ENCODE measurements around the gene PLCB1.

The PLCB1 gene

GRCh38 chr20:8200220-8200619 is 68.2 kb downstream of the PLCB1 start:
- H3K4me1 ChIP-seq = no peaks in the 10 kb centered on the region
- no peaks in the 10 kb centered on the region for H3K9me3 ChIP-seq
- H3K4me3 ChIP-seq = no peak overlapping the region
- DNase-seq = no peak
- no peaks in the 10 kb centered on the region for H3K27me3 ChIP-seq
- no peak overlapping the region for H3K27ac ChIP-seq
- intact Hi-C loops (cut with DNase I; ENCODE audit: low total_unique reads) = no loop called here
- no peak for TF ChIP-seq CTCF (IDR thresholded peaks at IDR 0.05)
- H3K36me3 ChIP-seq = no peaks in the 10 kb centered on the region

- Histone ChIP-seq H3K9me3 (no peaks in the 10 kb centered on the region), H3K4me3 (no peak overlapping the region), H3K27me3 (no peaks in the 10 kb centered on the region), H3K36me3 (no peaks in the 10 kb centered on the region), H3K4me1 (no peaks in the 10 kb centered on the region), H3K27ac (no peak overlapping the region)
- intact Hi-C loops (cut with DNase I; ENCODE audit: low total_unique reads) = no loop called here
- no peak for DNase-seq
- TF ChIP-seq CTCF (IDR thresholded peaks at IDR 0.05) = no peak
Observed at GRCh38 chr20:8203366-8203765, 71.3 kb downstream of the PLCB1 start.

GRCh38 chr20:8205996-8206395 is 73.9 kb downstream of the PLCB1 start:
- no peaks in the 10 kb centered on the region for H3K4me1 ChIP-seq
- H3K9me3 ChIP-seq = no peaks in the 10 kb centered on the region
- no peak for DNase-seq
- H3K27ac ChIP-seq = no peak overlapping the region
- H3K4me3 ChIP-seq = no peak overlapping the region
- H3K27me3 ChIP-seq = no peaks in the 10 kb centered on the region
- intact Hi-C loops (cut with DNase I; ENCODE audit: low total_unique reads) = loop anchor here (1.0 kb wide), 1 partner anchor 47 kb away; no protein-coding TSS in a partner anchor
- no peak for TF ChIP-seq CTCF (IDR thresholded peaks at IDR 0.05)
- no peaks in the 10 kb centered on the region for H3K36me3 ChIP-seq

GRCh38 chr20:8208226-8208625 is 76.2 kb downstream of the PLCB1 start:
- Histone ChIP-seq H3K4me3 (no peak overlapping the region), H3K9me3 (no peaks in the 10 kb centered on the region), H3K27ac (no peak overlapping the region), H3K27me3 (no peaks in the 10 kb centered on the region), H3K4me1 (no peaks in the 10 kb centered on the region), H3K36me3 (no peaks in the 10 kb centered on the region)
- intact Hi-C loops (cut with DNase I; ENCODE audit: low total_unique reads) = no loop called here
- DNase-seq = no peak
- no peak for TF ChIP-seq CTCF (IDR thresholded peaks at IDR 0.05)

- intact Hi-C loops (cut with DNase I; ENCODE audit: low total_unique reads) = no loop called here
- no peak for TF ChIP-seq CTCF (IDR thresholded peaks at IDR 0.05)
- Histone ChIP-seq H3K27me3 (no peaks in the 10 kb centered on the region), H3K27ac (no peak overlapping the region), H3K4me1 (no peaks in the 10 kb centered on the region), H3K4me3 (no peak overlapping the region), H3K36me3 (no peaks in the 10 kb centered on the region), H3K9me3 (no peaks in the 10 kb centered on the region)
- DNase-seq = no peak
Observed at GRCh38 chr20:8209061-8209460, 77.0 kb downstream of the PLCB1 start.

- Histone ChIP-seq H3K27ac (no peak overlapping the region), H3K27me3 (no peaks in the 10 kb centered on the region), H3K9me3 (no peaks in the 10 kb centered on the region), H3K36me3 (no peaks in the 10 kb centered on the region), H3K4me1 (peaks cover 0 to 11% (median 4%) of the 10 kb centered on the region in 4 donors), H3K4me3 (no peak overlapping the region)
- DNase-seq = no peak
- no peak for TF ChIP-seq CTCF (IDR thresholded peaks at IDR 0.05)
- intact Hi-C loops (cut with DNase I; ENCODE audit: low total_unique reads) = no loop called here
Observed at GRCh38 chr20:8210749-8211148, 78.7 kb downstream of the PLCB1 start.
